GM12872 (cell line): ENCODE measurements around the gene TMEM109.

Source experiments
- CTCF ChIP-seq: IDR thresholded peaks from 3 replicates; pipeline ENCODE4 v1.5.1; 2011; ENCODE audit warnings: low read depth, mild to moderate bottlenecking, low read length, moderate library complexity; ENCODE audit not compliant: insufficient read depth

The TMEM109 gene

GRCh38 chr11:60899046-60899936 is 14.7 kb upstream of the TMEM109 start:
- TF ChIP-seq CTCF = peak; percentile 97

GRCh38 chr11:60899977-60900376 is 14.0 kb upstream of the TMEM109 start:
- TF ChIP-seq CTCF = no peak

GRCh38 chr11:60900673-60901404 is 13.1 kb upstream of the TMEM109 start:
- TF ChIP-seq CTCF = no peak

GRCh38 chr11:60902625-60903024 is 11.3 kb upstream of the TMEM109 start:
- TF ChIP-seq CTCF = no peak

GRCh38 chr11:60905047-60905446 is 8.9 kb upstream of the TMEM109 start:
- TF ChIP-seq CTCF = no peak

- TF ChIP-seq CTCF = no peak
Measured at GRCh38 chr11:60905551-60906113, 8.3 kb upstream of the TMEM109 start.

GRCh38 chr11:60906132-60906972 is 7.6 kb upstream of the TMEM109 start, which contains the start of gene PRPF19:
Gene PRPF19, minus strand, starts transcription at chr11:60906585. Its CDS starts 203 bp downstream, at chr11:60906382.
- no peak for TF ChIP-seq CTCF
